GM03348 (cell line): ENCODE results near the gene POLR2E.
A peak's percentile ranks its signal among the peaks of the same experiment; 100 is the strongest.

Experiments
- DNase-seq: peaks from one replicate; pipeline ENCODE4 v3.0.0; 2012; ENCODE audit warnings: low spot score

The POLR2E gene

GRCh38 chr19:1079566-1080111 lies 15.5 kb downstream of the POLR2E start:
- DNase-seq = no peak

GRCh38 chr19:1076951-1077350 lies 18.2 kb downstream of the POLR2E start:
- no peak for DNase-seq

- DNase-seq = no peak
Observed at GRCh38 chr19:1076046-1076386, 19.2 kb downstream of the POLR2E start.

- no peak for DNase-seq
Observed at GRCh38 chr19:1074544-1075283, 20.5 kb downstream of the POLR2E start.

- DNase-seq = no peak
Observed at GRCh38 chr19:1073956-1074517, 21.1 kb downstream of the POLR2E start.

- no peak for DNase-seq
Observed at GRCh38 chr19:1073063-1073955, 21.9 kb downstream of the POLR2E start.

- DNase-seq = no peak
Observed at GRCh38 chr19:1072371-1073015, 22.7 kb downstream of the POLR2E start.

- peak; percentile 54 for DNase-seq
Observed at GRCh38 chr19:1070931-1071791, 24.0 kb downstream of the POLR2E start.

GRCh38 chr19:1070576-1070930 lies 24.6 kb downstream of the POLR2E start:
- no peak for DNase-seq

GRCh38 chr19:1069009-1069779 lies 26.0 kb downstream of the POLR2E start:
- no peak for DNase-seq

- no peak for DNase-seq
Observed at GRCh38 chr19:1068009-1069001, 26.9 kb downstream of the POLR2E start.

- DNase-seq = no peak
Observed at GRCh38 chr19:1067341-1067957, 27.7 kb downstream of the POLR2E start.

GRCh38 chr19:1066748-1067340 lies 28.3 kb downstream of the POLR2E start, which contains the start of gene ARHGAP45:
Gene ARHGAP45, plus strand, starts transcription at chr19:1067167. Its CDS starts 239 bp downstream, at chr19:1067406.
- peak; percentile 52 for DNase-seq

- DNase-seq = no peak
Observed at GRCh38 chr19:1066251-1066747, 28.9 kb downstream of the POLR2E start.

- DNase-seq = no peak
Observed at GRCh38 chr19:1065606-1066109, 29.5 kb downstream of the POLR2E start.

- DNase-seq = peak; percentile 82
Observed at GRCh38 chr19:1064661-1065605, 30.2 kb downstream of the POLR2E start.
